Lower leg skin (tissue), 3 donors: Measurements from ENCODE around the gene RETREG3.
"Not testable (repeated sequence)": the region's sequence is repeated elsewhere in the genome, so short reads cannot be mapped to it uniquely, and the experiment has no call there.

Experiments
- CTCF ChIP-seq, 3 donors: fragments of 450-650 bp; IDR thresholded peaks; one replicate each; pipeline ENCODE4 v1.5.1; 2016; ENCODE audit warnings: antibody characterized with exemption in 3 of 3, mild to moderate bottlenecking in 3 of 3, moderate library complexity in 2 of 3
- POLR2A ChIP-seq, 2 donors: fragments of 450-650 bp; IDR thresholded peaks; one replicate each; pipeline ENCODE4 v1.6.1; 2016 to 2017; ENCODE audit warnings: antibody characterized with exemption in 2 of 2, mild to moderate bottlenecking in 1 of 2, moderate library complexity in 1 of 2

- not testable (repeated sequence) for TF ChIP-seq CTCF, POLR2A (IDR thresholded peaks at IDR 0.05)
Observed at GRCh38 chr17:42555961-42556617, 53.1 kb downstream of the RETREG3 start.
